CD4-positive, alpha-beta T cell treated with Interleukin-6 at 100 ng/mL for 8 hours (primary cell): Measurements from ENCODE around the gene RBM10.
A peak's percentile ranks its signal among the peaks of the same experiment; 100 is the strongest.

ENCODE experiments used
- DNase-seq: peaks from one replicate; pipeline ENCODE4 v3.0.0-alpha.2; 2020; ENCODE audit warnings: mixed read lengths, low spot score

The RBM10 gene

DNA sequence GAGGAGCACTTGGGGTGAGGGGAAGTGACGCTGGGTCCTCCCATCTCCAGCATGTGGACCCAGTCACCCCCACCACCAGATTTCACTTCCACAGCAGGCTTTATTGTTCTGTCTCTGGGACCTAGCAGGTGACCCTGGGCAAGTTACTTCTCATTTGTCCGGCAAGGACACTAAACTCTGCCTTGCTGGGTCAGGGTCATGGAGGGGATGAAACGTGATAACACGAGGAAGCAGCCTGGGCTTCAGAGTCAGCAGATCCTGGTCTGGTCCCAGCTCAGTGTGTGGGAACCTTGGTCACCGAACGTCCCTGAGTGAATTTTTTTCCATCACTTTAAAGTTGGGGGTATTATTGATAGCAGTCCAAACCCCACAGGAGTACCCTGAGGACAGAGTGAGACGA, 52.5 kb downstream of the RBM10 start:
- DNase-seq = no peak

DNA sequence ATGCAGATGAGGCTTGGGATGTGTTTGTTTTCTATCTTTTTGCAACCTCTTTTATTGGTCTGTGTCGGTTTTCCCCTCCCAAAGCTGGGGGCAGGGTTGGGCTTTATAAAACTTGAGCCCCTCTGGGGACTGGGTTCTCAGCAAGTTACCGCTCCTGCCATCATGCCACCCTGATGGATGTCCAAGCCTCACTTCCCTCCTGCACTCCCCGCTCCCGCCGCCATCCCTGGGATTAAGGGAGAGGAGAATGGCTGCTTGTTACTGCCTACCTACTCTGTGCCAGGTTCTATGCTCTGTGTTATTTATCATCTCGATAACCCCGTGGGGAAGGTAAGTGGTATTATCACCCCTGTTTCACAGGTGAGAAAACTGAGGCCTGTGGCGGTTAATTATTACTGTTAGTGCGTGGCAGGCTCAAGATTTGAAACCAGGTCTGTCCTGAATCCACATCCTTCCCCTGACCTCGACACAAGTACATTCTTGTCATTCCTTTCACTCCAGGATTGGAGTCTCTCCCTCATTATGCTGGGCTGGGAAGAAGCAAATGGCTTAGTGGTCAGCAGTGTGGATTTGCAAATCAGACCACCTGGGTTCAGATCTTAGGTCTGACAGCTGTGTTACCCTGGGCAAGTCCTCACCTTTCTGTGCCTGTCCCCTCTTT, 53.1 kb downstream of the RBM10 start:
- DNase-seq = no peak

GRCh38 chrX:47198687-47199080, 53.7 kb downstream of the RBM10 start:
- DNase-seq = no peak

GRCh38 chrX:47199286-47199685, 54.3 kb downstream of the RBM10 start:
- DNase-seq = no peak

- no peak for DNase-seq
Observed at GRCh38 chrX:47200385-47201150, 55.5 kb downstream of the RBM10 start.

DNA sequence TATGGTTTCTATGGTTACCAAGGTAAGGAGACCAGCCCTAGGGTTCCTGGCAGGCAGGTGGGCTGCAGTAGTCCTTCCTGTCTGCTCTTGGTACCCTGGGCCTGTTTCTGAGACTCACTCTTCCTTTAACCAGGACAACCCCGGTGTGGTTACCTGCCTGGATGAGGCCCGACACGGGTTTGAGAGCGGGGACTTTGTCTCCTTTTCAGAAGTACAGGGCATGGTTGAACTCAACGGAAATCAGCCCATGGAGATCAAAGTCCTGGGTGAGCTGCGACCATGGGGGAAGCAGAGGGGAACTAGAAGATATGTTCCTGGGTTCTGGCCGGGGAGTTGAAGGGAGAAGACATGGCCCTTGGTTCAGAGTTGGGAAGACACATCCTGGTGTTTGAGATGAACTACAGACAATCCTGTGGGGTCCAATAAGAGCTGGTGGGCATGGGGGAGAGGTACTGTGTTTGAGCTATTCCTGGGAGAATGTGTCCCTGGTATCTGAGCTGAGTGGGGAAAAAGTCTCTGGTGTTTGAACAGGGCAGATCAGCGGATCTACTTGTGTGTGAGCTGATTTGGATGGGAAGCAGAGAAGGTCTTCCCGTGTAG, 56.4 kb downstream of the RBM10 start:
- no peak for DNase-seq

GRCh38 chrX:47202316-47202715, 57.3 kb downstream of the RBM10 start:
- no peak for DNase-seq

DNA sequence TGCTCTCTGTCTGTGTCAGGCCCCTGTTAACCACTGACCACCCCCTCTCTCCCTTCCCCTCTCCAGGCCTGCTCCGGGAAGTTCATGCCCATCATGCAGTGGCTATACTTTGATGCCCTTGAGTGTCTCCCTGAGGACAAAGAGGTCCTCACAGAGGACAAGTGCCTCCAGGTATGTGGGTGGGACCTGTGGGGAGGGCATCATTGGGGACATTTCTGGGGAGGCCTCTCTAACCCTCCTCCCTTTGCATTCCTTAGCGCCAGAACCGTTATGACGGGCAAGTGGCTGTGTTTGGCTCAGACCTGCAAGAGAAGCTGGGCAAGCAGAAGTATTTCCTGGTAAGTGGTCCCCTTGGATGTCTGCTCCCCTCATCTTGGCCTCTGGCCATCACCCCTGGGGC, 57.9 kb downstream of the RBM10 start:
- no peak for DNase-seq

DNA sequence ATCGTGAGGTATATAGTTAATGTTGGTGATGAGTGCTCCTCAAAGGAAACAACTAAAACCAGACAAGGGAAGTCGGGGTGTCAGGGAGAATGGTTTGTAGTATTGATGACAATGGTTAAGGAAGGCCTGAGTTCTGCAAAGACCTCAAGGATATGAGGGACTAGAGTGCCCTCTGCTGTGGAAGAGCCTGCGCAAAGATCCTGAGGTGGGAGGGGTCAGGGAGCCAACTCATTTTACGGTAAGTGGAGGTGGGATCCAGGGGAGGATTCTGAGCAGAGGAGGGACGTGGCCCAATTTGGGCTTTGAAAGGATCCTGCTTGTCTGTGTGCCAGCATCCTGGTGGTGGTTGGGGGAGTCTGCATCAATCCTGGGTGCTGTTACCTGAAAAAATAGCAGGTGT, 59.9 kb downstream of the RBM10 start:
- DNase-seq = no peak

- no peak for DNase-seq
Observed at GRCh38 chrX:47206316-47206715, 61.3 kb downstream of the RBM10 start.

DNA sequence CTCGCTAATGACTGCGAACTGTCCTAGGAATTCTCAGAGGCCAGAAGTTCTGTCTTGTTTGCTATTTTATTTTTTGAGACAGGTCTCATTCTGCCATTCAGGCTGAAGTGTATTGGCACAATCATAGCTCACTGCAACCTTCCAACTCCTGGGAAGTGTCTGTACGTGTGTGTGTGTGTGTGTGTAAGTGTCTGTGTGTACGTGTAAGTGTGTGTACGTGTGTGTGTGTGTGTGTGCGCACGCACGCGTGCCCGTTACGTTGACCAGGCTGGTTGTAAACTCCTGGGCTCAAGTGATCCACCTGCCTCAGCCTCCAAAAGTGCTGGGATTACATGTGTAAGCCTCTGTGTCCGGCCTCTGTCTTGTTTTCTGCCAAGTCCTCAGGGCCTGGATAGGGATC, 63.1 kb downstream of the RBM10 start:
- DNase-seq = no peak

DNA sequence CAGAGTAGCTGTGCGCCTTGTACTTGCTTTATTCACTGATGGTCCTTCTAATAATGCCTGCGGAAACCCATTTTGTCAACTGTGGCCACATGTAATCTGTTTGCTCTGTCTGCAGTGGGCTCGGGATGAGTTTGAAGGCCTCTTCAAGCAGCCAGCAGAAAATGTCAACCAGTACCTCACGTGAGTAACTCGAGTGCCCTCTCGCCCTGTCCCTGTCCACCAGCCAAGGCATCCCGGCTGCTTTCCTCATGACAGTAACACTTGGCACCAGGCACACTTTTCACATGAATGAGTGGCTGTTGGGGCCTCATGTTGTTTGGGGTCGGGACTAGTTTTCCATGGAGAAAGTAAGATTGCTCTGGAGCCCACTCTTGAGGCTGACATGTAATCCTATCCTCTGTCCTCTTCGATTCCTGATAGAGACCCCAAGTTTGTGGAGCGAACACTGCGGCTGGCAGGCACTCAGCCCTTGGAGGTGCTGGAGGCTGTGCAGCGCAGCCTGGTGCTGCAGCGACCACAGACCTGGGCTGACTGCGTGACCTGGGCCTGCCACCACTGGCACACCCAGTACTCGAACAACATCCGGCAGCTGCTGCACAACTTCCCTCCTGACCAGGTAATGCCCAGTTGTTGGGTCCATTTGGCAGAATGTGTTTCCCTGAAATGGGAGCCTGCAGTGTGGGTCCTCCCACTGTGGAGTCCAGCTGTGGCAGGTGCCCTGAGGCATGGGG, 64.7 kb downstream of the RBM10 start:
- no peak for DNase-seq

- DNase-seq = no peak
Observed at GRCh38 chrX:47210661-47211425, 65.8 kb downstream of the RBM10 start.

GRCh38 chrX:47212381-47213293, 67.6 kb downstream of the RBM10 start:
- DNase-seq = no peak

GRCh38 chrX:47214435-47215077, 69.5 kb downstream of the RBM10 start:
- no peak for DNase-seq

DNA sequence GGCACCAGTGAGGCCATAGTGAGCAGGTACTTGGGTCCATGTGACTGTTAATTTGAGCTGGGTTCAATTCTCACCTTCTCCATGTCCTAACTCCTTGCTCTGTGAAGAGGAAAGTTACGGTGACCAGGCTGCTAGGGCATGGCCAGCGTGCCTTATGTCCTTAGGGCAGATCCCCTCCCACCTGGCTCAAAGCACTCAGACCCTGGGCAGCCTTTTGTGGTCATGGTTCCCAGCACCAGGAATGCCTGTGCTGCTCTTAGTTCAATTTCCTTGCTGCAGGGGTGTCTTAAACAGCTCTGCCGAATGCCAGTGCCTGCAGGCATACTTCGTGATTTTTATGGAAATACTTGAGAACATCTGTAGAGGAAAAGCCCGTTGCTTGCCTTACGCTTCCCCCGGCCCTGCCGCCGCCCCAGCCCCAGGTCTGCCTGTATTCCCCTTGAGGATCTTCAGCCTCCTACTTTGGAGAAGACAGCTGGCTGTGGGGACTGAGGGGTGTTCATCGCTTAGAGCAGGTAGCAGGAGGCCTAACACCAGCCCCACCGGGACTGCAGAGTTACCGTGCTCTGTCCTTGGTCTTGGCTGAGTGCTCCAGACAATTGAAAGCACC, 70.4 kb downstream of the RBM10 start:
- no peak for DNase-seq

- DNase-seq = no peak
Observed at GRCh38 chrX:47216393-47216925, 71.4 kb downstream of the RBM10 start.

DNA sequence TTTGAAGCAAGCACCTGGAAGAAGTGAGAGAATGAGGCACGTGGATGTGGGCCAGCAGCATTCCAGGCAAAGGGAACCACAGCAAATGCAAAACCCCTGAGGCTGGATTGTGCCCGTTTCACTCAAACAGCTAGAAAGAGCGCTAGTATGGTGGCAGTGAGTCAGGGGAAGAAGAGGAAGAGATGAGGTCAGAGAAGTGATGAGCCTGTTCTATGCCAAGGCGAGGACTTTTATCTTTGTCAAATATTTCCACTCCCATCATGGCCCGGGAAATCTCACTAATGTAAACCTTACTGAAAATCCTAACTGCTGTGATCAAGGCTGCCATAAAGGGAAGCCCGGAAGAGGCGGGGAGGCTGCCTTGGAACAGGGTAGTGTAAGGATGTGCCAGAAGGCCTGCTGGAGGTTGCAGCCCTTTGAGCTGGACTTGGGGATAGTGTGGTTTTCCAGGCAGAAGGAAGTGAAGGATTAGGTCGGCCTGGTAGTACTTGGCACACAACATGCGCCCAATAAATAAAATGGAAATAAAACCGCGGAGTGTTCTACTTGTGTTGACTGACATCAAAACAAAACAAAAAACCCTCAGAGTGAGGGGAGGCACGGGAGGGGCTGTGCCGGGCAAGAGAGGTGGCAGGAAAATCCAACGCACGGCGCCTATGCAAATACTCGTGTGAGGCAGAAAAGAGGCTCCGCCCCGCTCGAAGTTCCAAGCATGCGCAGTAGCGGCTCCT, 72.3 kb downstream of the RBM10 start:
- no peak for DNase-seq

GRCh38 chrX:47217852-47218279, 72.8 kb downstream of the RBM10 start:
- peak; percentile 99 for DNase-seq
